PFSK-1 (cell line): ENCODE data around the gene GLCCI1.

Source experiments
- FOXP2 ChIP-seq: optimal IDR thresholded peaks from 2 replicates; pipeline ENCODE3; 2011; ENCODE audit warnings: borderline replicate concordance, control low read depth, inconsistent platforms; ENCODE audit not compliant: insufficient read depth; ENCODE audit errors: extremely low read length, extremely low read depth
- POLR2AphosphoS5 ChIP-seq: IDR thresholded peaks from 2 replicates; pipeline ENCODE4 v1.6.1; 2012; ENCODE audit warnings: low read depth, mild to moderate bottlenecking, control low read depth, low read length, moderate library complexity
- REST ChIP-seq, 2 experiments: IDR thresholded peaks; 2 replicates each; pipeline versions ENCODE4 v1.6.1 to v1.8.0; 2011 to 2012; ENCODE audit warnings: low read depth in 2 of 2, low read length in 2 of 2, control low read depth in 1 of 2, inconsistent platforms in 1 of 2, mild to moderate bottlenecking in 1 of 2, moderate library complexity in 1 of 2; ENCODE audit not compliant: insufficient read depth in 1 of 2
- SIN3A ChIP-seq: IDR thresholded peaks from 2 replicates; pipeline ENCODE4 v1.6.1; 2012; ENCODE audit warnings: mild to moderate bottlenecking, low read length, moderate library complexity, borderline replicate concordance; ENCODE audit not compliant: insufficient read depth
- TAF1 ChIP-seq: IDR thresholded peaks from 2 replicates; pipeline ENCODE4 v1.6.1; 2012; ENCODE audit warnings: low read length, control low read depth, borderline replicate concordance; ENCODE audit not compliant: insufficient read depth

The GLCCI1 gene

GRCh38 chr7:8121243-8121642, 152.6 kb downstream of the GLCCI1 start:
- TF ChIP-seq FOXP2 (no peak), SIN3A (no peak), REST (IDR thresholded peaks at IDR 0.05; ENCODE audit: insufficient read depth in 1 of 2, low read depth in 2 of 2, low read length in 2 of 2) (no peak), TAF1 (no peak), POLR2AphosphoS5 (no peak)

DNA sequence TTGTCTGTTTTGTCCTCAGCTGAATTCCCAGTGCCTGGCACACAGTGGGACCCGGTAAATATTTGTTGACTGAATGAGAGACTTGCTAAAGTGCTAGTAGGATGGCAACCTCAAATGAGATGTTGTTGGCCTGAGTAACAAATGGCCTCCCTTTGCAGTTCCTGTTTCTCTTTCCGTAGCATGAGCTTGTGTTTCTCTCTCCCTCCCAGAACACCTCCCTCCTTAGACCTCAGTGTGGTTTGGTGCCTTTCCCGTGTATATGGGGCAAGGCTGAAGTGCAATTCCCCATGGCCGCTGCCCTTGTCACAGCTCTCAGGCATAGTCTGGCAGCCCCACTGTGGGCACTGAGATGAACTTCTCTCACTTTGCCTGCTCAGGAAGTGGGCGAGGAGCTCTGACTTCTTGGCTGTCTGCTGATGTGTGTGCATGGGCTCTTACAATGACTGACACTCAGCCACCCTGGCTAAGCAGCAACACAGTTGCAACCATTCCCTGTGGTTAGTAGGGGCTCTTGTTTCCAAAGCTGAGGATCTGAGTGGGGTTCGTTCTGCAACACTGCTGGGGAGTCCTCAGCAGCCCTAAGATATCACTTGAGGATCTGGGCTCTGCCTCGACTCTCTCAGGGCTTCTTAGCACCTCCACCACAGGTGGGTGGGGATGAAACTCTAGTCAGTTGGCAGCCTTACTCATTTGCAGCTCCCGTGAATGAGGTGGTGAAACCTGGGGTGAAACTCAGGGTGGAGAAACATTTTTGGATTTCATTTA, 157.3 kb downstream of the GLCCI1 start:
- TF ChIP-seq FOXP2 = no peak

- TF ChIP-seq SIN3A (no peak), POLR2AphosphoS5 (no peak), REST (IDR thresholded peaks at IDR 0.05; ENCODE audit: insufficient read depth in 1 of 2, low read depth in 2 of 2, low read length in 2 of 2) (no peak)
Measured at GRCh38 chr7:8126601-8127167, 158.1 kb downstream of the GLCCI1 start.

DNA sequence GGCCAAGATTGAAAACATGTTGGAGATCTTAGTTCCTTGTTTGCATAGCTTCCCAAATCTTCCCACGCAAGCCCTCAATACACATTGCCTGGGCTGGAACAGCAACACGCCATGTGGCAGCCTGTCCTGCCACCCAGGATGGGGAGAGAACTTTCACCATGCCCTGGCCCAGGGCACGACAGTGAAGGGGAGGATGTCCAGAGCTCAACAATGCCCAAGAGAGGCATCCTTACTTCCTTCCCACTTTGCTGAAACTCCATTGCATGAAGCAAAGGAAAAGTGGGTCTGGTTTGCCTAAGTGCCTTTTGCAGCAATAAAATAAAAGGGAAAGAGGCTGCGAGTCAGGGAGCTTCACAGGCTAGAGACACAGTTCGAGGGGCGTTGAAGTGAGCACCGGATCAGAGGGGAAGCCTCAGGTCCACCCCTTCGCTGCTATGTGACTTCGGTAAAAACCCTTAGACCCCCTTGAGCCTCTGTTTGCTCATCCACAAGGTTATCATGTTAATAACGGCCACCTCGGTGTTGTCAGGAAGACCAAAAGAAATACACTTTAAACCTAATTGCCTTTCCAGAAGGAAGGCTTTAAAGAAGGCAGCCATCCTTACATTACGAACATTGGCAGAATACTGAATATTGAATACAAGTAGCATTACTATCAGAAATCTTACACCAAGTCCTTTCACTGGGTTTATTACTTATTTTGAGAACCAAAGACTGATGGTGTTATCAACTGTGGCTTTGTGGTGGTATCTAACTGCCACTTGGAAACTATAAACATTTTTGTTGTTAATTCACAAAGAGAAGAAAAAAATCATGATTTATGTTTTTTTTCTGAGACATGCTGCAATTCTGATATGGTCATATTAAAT, 160.1 kb downstream of the GLCCI1 start:
- no peak for TF ChIP-seq FOXP2
- TF ChIP-seq SIN3A = no peak
- TF ChIP-seq POLR2AphosphoS5 = no peak
- no peak for TF ChIP-seq REST (IDR thresholded peaks at IDR 0.05; ENCODE audit: insufficient read depth in 1 of 2, low read depth in 2 of 2, low read length in 2 of 2)
- no peak for TF ChIP-seq TAF1

- TF ChIP-seq TAF1 (no peak), REST (IDR thresholded peaks at IDR 0.05; ENCODE audit: insufficient read depth in 1 of 2, low read depth in 2 of 2, low read length in 2 of 2) (no peak), FOXP2 (no peak), POLR2AphosphoS5 (no peak), SIN3A (no peak)
Measured at GRCh38 chr7:8129318-8129659, 160.7 kb downstream of the GLCCI1 start.
